GM11168 (cell line): ENCODE measurements around the gene INTU.

Experiments
- in situ Hi-C: fragments of 300-500 bp; cut with MboI; formaldehyde crosslinking; loops from one replicate; pipeline ENCODE4 v1.12.0; 2022; ENCODE audit warnings: low sequenced_read_pairs; ENCODE audit not compliant: unreplicated experiment

Gene INTU

DNA sequence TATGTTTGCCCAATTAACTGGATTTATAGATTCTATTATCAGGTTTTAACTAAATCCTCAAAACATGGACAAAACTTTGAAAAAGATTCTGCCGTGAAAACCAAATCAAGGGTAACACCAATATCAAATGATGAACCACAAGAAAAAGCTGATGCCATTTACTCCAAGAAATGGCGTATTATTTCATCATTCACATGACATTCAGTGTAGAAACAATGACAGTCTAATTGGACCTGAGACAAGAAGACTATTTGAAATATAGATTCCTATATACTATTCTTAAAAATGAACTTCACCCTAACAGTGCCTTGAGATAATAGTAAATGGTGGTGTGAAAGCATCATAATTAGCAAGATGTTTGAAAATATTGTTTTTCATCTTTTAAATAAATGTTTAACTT, 102.2 kb downstream of the INTU start:
- in situ Hi-C loops: no loop called here

- in situ Hi-C loops: no loop called here
Observed at GRCh38 chr4:127737295-127737694, 104.5 kb downstream of the INTU start.

DNA sequence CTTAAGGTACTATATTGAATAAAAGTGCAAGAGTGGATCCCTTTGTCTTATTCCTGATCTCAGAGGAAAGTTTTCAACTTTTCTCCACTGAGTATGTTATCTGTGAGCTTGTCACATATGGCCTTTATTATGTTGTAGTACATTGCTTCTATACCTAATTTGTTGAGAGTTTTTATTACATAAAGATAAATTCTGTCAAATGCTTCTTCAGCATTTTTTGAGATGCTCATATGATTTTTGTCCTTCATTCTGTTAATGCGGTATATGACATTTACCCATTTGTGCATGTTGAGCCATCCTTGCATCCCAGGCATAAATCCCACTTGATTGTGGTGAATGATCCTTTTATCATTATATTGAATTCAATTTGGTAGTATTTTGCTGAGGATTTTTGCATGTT, 108.5 kb downstream of the INTU start:
- in situ Hi-C loops: no loop called here

DNA sequence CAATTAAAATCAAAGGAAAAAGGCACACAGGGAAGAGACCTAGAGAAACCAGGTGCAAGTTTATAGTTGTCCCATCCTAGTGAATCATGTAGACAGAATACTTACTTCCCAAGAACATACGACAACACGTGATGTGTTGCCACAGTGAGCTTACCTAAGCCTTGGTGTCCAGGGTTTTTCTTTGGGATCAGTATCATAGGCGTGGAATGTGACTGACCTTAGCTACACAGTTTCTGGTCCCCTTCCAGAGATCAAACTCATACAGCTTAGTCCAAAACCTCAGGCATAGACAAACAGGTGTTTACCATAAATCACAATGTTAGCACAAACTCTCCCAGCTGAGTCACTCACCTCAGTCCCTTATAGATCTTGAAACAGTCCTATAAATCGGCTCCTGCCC, 115.1 kb downstream of the INTU start:
- in situ Hi-C loops: no loop called here

GRCh38 chr4:127748957-127749356, 116.2 kb downstream of the INTU start:
- in situ Hi-C loops: no loop called here

- in situ Hi-C loops: no loop called here
Observed at GRCh38 chr4:127756906-127757305, 124.1 kb downstream of the INTU start.

DNA sequence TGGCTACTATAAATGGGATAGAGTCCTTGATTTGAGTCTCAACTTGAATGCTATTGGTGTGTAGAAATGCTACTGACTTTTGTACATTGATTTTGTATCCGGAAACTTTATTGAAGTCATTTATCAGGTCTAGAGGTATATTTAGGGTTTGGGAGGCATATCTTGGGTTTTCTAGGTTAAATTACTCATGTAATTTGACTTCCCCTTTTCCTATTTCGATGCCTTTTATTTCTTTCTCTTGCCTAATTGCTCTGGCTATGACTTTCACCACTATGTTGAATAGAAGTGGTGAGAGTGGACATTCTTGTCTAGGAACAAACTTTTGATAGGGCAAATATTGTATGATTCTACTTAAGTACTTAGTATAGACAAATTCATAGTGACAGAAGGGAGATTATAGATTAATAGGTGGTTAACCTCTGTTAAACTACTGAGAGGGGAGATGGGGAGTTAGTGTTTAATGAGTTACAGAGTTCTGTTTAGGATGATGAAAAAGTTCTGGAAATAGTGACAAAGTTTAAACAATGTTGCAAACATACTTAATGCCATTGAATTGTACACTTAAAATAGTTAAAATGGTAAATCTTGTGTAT, 126.6 kb downstream of the INTU start:
- in situ Hi-C loops: no loop called here

DNA sequence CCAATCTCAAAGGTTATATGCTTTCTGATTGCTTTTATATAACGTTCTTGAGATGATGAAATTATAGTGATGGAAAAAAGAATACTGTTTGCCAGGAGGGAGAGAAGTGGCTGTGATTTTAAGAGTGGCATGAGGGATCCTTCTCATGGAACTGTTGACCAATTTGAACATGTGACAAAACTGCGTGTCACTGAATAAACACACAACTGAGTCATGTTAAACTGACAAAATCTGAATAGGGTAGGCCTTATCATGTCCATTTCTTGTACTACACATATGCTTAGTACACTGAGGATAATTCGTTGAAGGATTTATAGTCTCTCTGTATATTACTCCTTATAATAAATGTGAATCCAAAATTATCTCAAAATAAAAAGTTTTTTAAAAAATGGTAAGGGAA, 127.1 kb downstream of the INTU start:
- in situ Hi-C loops: no loop called here

DNA sequence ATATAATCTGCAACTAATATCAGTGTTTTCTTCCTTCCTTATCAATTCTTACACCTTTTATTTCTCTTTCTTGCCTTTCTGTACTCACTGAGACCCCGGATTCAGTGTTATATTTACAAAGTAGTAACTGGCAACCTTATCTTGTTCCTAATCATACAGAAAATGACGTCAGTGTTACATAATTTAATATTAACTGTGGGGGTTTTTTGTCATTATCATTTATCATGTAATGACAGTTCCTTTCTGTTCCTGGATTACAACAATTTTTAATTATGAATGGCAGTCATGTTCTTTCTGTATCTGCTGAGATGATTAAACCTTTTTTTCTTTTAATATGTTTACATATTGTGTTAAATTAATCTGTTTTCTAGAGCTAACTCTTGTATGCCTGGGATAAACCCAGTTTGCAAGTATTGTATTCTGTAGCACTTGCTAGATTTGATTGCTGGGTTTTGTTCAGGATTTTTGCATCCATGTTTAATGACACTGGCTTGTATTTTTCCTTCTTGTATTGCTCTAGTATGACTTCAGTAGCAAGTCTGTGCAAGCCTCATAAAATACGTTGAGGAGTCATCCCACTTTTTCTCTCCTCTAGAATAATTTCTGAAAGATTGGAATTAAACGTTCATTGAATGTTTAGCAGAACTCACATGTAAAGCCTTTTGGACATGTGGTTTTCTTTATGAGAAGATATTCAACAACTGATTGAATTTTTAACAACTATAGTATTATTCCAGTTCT, 138.9 kb downstream of the INTU start:
- in situ Hi-C loops: no loop called here

- in situ Hi-C loops: no loop called here
Observed at GRCh38 chr4:127772769-127773671, 140.3 kb downstream of the INTU start.

GRCh38 chr4:127775843-127776242, 143.1 kb downstream of the INTU start:
- in situ Hi-C loops: no loop called here
